ENCODE results near the gene NKAIN2.
"Not testable (repeated sequence)": the region's sequence is repeated elsewhere in the genome, so short reads cannot be mapped to it uniquely, and the experiment has no call there.

Gene NKAIN2

DNA sequence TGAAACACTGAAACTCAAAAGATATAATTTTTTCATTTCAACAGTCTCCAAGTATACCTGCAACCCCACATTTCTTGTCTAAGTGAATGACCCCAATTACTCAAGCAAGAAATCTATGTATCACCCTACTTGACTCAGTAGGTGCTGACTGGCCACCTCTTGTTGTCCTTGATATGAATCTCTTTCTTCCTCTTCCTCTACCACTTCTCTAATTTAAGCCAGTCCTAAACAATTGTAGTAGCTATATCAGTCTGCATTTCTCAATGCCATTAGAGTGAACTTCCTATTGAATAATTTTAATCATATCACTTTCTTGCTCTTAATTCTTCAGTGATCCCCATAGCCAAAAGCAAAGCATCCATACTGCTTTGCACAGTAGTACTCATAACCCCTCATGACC lies 93.2 kb downstream of the NKAIN2 start:
- no peak for DNase-seq

DNA sequence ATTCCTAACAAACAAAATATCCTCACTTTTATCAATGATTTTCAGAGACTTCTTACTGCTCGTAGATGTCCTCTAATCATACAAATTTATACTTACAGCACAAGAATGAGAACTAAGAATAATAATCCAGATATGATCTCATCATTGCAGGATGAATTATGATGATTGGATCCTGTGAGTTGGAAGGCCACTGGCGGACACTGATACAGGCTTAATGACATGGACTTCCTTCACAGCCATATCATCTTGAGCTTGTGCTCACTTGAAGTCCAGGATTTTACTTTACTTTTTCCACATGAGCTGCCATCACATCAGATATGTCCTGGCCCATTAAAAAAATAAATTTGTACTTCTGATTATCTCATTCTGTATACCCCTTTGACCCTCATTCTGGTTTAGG lies 94.3 kb downstream of the NKAIN2 start:
- no peak for DNase-seq

DNA sequence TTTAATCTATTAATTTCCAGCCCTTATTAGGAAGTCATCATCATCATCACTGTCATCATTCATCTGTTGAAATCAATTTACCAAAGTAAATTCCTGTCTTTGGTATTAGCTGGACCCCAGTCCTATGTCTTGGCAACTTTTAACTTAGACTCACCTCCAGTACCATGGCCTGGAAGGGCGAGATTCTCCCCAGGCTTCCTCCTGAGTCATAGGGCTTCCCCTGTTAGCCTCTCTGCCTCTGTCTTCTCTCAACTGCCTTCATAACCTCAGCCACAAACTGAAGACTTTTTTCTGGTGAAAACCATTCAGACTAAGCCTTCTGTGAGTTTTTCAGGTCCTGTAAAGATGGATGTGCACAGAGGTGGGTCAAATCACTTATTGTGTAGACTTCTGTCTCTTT lies 95.0 kb downstream of the NKAIN2 start:
- DNase-seq = no peak

DNA sequence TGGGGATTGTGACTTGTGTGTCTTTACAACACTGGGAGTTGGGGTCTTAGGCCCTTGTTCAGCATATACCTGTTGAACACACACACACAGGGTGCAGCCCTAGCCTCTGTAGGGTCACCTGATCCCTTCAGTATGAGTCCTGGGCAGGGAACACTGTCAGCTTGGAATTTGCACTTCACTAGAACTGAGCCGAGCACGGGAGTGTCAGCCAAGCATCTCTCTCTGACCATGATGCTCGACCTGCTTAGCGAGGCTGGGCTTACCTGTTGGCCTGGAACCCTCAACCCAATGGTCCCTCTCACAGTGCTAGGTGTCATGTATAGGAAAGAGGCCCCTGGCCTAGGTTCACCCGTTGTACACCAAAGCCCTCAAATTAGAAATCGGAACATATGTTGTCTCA lies 96.1 kb downstream of the NKAIN2 start:
- DNase-seq = no peak

DNA sequence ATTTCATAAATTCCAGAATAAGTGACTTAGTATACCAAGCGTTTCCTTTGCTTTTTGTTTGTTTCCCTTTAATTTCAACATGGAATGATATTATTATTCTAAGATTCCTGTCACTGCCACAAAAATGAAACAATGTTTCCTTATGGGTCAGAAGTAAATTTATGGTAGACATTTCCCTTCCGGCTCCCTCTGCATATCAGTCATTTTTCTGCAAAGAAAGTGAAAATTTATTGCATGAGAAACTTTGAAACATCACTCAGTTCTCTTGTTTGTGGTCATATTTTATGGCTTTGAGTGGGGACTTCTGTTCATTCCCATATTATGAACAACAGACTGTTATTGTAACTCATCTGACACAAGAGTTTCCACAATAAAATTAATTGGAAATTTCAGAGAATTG lies 97.8 kb downstream of the NKAIN2 start:
- no peak for DNase-seq

DNA sequence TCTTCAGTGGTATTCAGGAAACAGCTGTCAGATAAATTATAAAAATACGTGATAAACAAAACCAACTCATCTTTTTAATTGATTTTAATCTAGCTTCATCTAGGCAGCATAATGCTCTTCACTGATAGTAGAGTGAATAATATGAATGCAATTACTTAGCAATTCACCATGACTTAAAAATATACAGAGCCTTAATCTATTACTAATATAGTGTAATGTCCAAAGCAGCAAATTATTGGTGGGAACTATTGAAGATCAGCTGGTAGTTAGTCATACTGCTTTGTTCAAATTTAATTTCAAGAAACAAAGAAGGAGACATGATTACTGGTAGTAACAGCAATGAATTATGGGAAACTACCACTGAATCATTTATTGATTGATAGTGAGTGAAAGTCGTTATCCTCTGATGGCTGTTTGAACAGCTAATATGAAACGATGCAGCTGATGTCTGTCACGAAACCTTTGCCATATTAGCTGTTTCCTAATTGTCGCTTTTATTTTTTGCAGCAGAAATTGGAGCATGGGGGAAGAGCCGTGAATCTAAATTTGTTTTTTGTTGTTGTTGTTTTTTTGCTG lies 99.2 kb downstream of the NKAIN2 start:
- no peak for DNase-seq

DNA sequence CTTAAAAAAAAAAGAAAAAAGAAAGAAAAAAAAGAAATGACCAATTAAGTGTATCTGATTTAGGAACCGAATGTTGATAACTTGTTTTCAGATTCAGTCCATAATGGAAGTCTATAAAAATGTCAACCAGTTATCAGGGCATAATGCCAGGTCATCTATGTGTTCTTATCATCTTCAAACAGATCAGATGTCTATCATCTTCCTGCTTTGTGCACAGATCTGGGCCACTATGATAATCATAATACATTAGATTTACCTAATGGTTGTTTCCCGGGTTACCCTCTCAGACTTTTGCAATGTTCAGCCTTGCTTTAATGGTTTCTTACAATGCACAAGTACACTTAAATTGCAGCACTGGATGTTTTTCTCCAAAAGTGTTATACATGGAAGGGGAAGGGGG lies 100.6 kb downstream of the NKAIN2 start:
- no peak for DNase-seq

DNA sequence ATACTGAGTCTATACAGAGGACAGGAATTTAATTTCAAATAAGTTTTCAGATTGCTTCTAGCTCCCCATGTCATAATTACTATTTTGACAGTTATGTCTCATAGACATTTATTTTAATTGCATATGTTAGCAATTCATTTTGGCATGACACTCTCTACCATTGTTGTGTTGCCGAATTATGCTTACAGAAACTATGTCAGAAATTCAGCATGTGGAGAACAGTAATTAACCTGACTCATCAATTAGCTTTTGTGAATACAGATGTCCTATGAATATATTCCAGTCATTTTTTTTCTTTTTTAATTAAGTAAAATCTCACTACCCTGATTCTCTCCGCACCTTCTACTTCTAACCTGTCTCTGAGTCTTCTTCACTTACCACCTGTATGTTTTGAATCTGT lies 105.1 kb downstream of the NKAIN2 start:
- no peak for DNase-seq

DNA sequence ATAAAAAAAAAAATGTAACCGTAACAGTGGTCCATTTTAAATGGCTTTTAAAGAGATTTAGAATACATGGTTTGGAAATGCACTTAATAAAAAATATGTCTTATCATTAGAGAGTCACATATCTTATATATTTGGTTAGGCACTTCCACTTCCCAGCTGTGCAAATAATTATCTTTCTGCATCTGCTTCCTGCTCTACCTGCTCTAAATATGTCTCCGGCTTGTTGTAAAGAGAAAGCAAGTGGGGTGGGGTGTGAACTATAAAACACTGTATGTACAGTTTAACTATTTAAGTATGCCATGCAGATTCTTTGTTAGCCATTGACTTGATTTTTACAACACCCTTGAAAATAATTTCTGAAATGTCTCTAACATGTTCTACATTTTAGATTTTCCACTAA lies 106.3 kb downstream of the NKAIN2 start:
- DNase-seq = no peak

DNA sequence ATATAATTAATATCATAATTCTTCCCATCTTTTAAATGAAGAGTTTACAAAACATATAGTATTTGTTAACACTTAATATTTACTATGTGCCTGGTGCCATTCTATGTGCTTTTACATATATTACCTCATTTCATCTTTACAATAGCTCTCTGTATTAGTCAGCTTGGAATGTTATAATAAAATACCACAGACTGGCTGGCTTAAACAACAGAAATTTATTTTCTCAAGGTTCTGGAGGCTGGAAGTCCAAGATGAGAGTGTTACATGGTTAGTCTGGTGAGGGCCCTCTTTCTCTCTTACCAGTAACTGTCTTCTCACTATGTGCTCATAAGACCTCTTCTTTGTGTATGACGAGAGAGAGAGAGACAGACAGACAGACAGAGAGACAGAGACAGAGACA lies 110.2 kb downstream of the NKAIN2 start:
- DNase-seq = no peak

DNA sequence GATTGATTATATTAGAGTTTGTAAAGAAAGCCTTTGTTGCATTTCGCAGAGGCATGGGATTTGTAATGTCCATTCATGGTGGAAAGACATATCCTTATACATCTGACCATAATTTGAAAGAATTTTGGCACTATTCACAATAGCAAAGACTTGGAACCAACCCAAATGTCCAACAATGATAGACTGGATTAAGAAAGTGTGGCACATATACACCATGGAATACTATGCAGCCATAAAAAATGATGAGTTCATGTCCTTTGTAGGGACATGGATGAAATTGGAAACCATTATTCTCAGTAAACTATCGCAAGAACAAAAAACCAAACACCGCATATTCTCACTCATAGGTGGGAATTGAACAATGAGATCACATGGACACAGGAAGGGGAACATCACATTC lies 119.7 kb downstream of the NKAIN2 start:
- not testable (repeated sequence) for DNase-seq

DNA sequence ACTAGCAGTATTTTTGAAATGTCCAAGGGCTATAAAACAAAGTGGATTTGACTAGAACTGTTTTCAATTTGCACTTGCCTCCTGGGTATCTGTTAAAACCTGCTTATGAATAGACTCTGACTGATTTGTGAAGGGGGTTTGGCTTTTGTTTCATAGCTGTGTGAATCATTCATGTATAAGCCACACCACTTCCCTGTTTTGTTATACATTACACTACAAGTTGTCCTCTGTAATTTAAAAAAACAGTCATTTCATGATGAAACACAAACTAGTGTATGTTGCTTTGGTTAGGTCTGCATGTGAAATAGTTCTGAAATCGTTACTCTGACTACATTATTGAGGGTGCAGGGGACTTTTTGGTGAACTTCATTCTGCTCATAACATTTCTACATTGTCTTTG lies 121.7 kb downstream of the NKAIN2 start:
- no peak for DNase-seq

DNA sequence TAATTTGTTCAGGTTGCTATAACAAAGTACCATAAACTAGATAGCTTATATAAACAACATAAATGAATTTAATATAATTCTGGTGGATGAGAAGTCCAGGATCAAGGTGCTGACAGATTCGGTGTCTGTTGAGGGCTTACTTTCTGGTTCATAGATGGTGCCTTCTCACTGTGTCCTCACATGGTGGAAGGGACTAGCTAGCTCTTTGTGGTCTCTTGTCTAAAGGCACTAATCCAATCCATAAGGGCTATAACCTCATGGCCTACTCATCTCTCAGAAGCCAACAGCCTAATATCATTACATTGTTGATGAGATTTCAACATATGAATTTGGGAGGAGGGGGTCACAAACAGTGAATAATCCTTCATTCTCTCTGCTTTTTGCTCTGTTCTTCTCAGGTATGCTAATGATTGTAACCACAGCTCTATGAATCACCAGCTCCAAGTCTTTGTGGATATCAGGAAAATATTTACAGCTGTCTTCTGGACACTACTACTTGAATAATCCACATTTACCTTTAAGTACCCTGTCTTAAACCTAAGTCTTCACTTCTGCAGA lies 122.3 kb downstream of the NKAIN2 start:
- DNase-seq = no peak

DNA sequence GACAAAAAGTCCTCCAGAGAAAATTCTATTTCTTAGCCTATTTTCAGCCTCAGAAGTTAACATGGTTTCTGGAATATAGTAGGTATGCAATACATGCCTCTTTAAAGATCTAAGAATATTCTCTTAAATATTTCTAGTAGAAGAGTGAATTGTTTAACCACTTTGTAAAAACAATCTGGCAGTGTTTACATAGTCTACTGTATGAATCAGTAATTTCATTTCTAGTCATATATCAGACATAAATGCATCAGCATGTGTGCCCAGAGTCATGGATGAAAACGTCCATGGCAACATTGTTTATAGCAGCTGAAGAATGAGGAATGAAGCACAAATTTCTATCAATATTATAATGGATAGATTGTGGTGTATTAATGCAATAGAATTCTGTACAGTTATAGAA lies 124.9 kb downstream of the NKAIN2 start:
- DNase-seq = no peak

DNA sequence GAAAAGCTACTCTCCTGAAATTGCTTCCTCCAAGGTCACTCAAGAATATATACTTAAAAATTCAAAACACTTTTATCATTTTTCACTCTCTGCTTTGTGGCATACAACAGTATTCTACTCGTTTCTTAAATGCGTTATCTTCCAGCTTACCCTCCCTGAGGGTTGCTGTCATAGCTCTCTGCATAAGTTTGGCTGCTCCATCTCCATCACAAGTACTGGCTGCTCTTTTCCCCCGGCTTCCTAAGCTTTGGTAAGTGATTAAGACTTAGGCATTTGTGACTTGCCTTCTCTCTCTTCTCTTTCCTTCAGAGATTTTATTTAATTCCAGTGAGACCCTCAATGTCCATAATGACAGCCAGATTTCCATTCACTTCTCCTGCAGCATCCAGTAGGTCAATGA lies 128.3 kb downstream of the NKAIN2 start:
- DNase-seq = no peak

DNA sequence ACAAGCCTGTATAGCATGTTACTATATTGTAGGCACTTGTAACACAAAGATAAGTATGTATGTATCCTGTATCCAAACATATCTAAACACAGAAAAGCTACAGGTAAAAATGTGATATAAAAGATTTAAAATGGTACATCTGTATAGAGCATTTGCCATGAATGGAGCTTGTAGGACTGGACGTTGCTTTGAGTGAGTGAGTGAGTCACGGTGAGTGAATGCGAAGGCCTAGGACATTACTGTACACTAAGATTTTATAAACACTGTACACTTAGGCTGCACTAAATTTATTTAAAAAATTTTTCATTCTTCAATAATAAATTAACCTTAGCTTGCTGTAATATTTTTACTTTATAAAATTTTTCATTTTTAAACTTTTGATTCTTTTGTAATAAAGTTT lies 136.9 kb downstream of the NKAIN2 start:
- DNase-seq = no peak

DNA sequence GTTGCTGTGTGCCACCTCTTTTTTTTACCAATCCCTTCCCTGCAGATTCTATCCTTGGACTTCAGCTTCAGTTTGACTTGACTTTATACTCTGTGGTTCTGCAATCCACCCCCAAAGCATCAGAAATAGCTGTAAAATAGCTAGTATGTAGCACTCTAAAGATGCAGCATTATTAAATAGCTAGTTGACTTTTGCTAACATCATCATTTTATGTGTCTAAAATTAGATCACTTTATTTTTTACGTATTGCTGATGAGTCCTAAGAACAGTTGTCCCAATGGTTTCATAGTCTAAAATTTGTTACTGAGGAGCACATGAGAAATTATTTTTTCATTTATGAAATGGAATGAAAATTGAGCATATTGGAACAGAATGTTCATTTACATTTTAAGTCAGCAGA lies 138.2 kb downstream of the NKAIN2 start:
- DNase-seq = no peak

DNA sequence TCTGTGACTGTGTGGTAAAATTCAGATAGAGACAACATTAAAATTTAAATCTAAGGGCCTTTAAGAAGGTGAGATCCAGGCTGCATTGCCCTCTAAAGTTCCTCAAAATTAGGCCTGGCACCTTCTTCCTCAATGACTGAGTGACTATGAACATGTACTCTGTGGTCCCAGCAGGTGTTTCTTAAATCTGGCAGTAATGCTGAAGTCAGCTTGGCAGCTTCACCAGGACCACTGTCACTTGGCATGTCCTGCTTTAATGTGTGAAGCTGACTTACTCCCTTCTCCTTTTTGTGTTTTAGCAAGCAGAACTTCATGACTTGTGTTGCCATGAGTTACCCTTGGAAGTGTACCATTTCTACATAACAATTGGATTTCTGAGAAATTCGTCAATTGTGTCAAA lies 141.7 kb downstream of the NKAIN2 start:
- DNase-seq = no peak

DNA sequence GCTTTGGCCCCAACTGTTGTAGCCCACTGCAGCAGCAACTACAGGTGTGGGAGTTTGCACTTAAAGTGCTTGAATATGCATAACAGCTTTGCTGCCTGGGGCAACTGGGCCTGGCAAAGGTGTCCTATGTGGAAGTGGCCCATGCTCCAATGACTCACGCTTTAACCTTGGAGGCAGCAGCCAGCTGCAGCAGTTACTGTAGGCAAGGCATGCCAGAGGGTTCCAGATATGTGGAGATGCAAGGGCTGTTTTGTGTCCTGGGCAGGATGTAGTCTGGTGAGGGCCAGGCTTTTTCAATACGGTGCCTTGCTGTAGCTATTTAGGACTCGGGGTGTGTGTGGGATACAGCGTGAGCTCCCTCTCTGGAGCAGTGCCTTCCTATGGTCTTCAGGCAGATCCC lies 150.3 kb downstream of the NKAIN2 start:
- no peak for DNase-seq

DNA sequence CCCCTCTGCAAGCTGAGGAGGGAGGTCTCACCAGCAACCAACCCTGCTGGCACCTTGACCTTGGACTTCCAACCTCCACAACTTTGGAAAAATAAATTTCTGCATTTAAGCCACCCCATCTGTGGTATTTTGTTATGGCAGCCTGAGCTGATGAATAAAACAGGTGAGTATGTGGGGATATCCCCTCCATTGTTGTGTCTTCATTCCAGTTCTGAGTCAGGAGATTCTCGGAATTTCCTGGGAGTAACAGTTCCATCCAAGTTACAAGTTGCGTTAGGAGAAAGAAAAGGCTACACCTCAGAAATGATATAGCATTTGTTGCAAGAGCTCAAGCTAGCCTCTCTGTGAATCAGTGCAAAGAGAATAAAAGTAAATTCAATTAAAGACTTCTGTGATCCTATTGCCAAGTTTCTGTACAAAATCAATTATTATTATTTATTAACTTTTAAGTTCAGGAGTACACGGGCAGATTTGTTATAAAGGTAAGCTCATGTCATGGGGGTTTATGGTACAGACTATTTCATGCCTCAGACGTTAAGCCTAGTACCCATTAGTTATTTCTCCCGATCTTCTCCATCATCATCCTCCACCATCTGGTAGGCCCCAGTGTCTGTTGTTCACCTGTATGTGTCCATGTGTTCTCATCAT lies 153.0 kb downstream of the NKAIN2 start:
- no peak for DNase-seq

DNA sequence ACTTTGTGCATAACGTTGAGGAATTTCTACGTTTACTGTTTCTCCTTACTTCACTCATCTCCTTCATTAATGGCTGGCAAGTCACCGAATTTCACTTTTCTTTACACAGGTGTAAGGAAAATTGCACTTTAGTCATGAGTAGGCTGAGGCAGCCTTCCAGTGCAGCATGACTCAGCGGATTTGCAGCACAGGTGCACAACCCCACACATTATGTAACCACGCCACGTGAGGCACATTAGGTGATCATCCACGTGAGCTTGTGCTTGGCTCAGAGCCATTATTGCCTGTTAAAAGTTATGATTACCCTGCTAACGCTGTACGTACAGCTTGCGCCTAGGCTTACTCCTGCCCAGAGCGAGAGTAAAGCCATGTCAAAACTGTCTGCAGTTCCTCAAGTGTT lies 158.8 kb downstream of the NKAIN2 start:
- DNase-seq = peak; percentile 21

DNA sequence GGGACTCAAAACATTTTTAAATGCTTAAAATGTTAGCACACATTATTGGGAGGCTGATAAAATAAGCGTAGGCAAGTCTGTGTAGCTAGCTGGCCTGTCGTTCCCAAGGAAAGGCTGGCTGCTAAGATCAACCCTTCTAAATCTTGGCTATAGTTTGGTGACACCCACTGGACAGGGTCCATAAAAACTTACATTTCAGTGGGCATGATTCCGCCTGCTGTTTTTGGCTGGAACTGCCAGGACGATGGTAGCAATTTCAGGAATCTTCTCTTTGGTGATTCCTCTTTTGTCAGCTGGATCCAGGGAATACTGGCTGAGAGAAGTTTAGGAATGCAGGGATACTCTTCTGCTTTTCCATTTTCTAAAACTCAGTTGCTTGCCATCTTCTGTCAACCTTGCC lies 162.2 kb downstream of the NKAIN2 start:
- peak; percentile 27 for DNase-seq

DNA sequence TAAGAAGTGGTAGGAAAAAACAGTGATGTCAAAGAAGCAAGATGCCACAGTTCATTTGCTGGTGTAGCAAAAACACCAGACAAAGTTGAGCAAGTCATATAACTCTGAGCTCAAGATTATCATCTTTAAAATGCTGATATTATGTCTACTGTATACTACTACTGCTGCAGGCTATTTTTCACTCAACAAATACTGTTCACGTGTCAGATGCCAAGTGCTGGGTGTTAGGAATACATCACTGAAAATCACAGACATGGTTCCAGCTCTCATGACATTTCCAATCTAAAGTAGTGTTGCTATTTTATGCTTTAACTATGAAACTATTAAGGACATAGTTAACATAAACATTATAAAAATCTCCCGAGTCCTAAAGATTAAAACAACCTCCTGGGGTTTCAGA lies 163.0 kb downstream of the NKAIN2 start:
- no peak for DNase-seq

DNA sequence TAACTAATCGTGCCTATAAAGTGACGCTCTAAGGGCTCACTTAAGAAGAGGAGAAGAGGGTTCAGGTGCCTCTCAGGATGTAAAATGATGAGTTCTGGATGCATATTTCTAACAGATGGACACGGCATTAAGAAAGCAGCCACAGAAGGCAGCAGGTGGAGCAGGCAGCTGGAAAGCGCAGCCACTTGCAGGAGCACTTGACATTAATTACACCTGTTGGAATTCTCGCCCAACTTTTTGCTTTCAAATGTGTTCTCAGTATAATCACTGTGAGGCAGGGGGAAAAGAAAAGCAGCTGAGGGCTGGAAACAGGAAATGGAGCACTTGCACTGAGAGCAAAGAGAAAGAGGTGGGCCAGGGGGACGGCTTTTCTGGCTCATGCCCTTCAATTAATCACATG lies 164.2 kb downstream of the NKAIN2 start:
- peak; percentile 26 for DNase-seq

Measured in NCI-H82 (cell line).